Measurements from ENCODE around the gene PSME3. TPM values are rescaled to one million over a fixed set of nuclear protein-coding genes. Genes with fewer than 3 reads are reported as not detected.

PSME3 gene
- total and polyA plus RNA-seq, 2 of the 13 experiments (the other 11 are each of a cell fraction or from before 2014, with no cell fraction given): 66.3 to 135 TPM

DNA sequence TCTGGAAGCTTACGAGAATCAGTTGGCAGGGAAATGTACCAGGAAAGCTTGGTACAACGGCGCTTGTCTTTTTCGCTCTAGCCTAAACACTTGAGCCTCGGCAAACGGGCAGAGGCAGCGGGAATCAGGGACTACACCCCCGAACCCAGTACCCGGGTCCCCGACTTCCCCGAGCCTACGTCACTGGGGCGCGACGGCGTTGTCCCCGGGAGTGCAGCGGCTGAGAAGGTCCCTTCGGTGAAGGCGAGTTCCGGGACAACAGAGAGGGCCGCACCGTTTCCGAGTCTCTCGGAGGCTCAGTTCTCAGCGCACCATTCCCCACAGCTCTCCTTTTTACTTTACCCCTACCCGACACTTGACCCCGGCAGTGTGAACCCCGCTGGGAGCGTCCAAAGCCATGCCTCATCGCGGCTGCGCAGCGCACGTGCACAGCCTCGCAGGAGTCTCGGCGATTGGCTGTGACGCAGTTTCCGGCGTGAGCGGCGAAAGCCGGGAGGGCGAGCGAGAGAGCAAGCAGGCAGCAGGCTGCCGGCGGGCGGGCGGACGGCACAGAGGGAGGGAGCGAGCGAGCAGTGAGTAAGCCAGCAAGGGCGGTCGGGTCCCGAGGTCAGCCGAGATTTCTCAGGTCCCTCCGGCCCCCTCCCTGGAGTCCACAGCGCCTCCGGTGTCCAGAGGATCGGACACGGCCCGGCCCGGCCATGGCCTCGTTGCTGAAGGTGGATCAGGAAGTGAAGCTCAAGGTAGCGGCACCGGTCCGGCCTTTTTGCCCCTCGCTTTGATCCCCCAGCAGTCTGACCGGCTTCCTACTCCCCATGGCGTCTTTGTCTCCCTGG is at the start of gene PSME3 (continued):
- TF ChIP-seq SMC3 (IDR thresholded peaks at IDR 0.05; ENCODE audit: low read length) (no peak), MTF2 (CRISPR knock-in tag; IDR thresholded peaks at IDR 0.05; ENCODE audit: borderline replicate concordance) (no peak), ZNF577 (CRISPR knock-in tag; IDR thresholded peaks at IDR 0.05; ENCODE audit: borderline replicate concordance, low read depth) (no peak), ZFP36 (IDR thresholded peaks at IDR 0.05; ENCODE audit: borderline replicate concordance, low read depth, low read length, partially characterized antibody) (no peak), ZNF224 (CRISPR knock-in tag; IDR thresholded peaks at IDR 0.05) (peak; percentile 96; the same call in 1 of the 2 replicates), ZNF468 (CRISPR knock-in tag; IDR thresholded peaks at IDR 0.05) (no peak), ZBTB7A (CRISPR knock-in tag; IDR thresholded peaks at IDR 0.05) (peak; percentile 78), HIVEP1 (CRISPR knock-in tag; IDR thresholded peaks at IDR 0.05) (peak; percentile 97), ZNF121 (CRISPR knock-in tag; IDR thresholded peaks at IDR 0.05) (peak; percentile 55; the same call in 1 of the 2 replicates)
- TF ChIP-seq, protein P1, sequence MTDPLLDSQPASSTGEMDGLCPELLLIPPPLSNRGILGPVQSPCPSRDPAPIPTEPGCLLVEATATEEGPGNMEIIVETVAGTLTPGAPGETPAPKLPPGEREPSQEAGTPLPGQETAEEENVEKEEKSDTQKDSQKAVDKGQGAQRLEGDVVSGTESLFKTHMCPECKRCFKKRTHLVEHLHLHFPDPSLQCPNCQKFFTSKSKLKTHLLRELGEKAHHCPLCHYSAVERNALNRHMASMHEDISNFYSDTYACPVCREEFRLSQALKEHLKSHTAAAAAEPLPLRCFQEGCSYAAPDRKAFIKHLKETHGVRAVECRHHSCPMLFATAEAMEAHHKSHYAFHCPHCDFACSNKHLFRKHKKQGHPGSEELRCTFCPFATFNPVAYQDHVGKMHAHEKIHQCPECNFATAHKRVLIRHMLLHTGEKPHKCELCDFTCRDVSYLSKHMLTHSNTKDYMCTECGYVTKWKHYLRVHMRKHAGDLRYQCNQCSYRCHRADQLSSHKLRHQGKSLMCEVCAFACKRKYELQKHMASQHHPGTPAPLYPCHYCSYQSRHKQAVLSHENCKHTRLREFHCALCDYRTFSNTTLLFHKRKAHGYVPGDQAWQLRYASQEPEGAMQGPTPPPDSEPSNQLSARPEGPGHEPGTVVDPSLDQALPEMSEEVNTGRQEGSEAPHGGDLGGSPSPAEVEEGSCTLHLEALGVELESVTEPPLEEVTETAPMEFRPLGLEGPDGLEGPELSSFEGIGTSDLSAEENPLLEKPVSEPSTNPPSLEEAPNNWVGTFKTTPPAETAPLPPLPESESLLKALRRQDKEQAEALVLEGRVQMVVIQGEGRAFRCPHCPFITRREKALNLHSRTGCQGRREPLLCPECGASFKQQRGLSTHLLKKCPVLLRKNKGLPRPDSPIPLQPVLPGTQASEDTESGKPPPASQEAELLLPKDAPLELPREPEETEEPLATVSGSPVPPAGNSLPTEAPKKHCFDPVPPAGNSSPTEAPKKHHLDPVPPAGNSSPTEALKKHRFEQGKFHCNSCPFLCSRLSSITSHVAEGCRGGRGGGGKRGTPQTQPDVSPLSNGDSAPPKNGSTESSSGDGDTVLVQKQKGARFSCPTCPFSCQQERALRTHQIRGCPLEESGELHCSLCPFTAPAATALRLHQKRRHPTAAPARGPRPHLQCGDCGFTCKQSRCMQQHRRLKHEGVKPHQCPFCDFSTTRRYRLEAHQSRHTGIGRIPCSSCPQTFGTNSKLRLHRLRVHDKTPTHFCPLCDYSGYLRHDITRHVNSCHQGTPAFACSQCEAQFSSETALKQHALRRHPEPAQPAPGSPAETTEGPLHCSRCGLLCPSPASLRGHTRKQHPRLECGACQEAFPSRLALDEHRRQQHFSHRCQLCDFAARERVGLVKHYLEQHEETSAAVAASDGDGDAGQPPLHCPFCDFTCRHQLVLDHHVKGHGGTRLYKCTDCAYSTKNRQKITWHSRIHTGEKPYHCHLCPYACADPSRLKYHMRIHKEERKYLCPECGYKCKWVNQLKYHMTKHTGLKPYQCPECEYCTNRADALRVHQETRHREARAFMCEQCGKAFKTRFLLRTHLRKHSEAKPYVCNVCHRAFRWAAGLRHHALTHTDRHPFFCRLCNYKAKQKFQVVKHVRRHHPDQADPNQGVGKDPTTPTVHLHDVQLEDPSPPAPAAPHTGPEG (CRISPR knock-in tag; IDR thresholded peaks at IDR 0.05): peak; percentile 91
- TF ChIP-seq, protein P2, sequence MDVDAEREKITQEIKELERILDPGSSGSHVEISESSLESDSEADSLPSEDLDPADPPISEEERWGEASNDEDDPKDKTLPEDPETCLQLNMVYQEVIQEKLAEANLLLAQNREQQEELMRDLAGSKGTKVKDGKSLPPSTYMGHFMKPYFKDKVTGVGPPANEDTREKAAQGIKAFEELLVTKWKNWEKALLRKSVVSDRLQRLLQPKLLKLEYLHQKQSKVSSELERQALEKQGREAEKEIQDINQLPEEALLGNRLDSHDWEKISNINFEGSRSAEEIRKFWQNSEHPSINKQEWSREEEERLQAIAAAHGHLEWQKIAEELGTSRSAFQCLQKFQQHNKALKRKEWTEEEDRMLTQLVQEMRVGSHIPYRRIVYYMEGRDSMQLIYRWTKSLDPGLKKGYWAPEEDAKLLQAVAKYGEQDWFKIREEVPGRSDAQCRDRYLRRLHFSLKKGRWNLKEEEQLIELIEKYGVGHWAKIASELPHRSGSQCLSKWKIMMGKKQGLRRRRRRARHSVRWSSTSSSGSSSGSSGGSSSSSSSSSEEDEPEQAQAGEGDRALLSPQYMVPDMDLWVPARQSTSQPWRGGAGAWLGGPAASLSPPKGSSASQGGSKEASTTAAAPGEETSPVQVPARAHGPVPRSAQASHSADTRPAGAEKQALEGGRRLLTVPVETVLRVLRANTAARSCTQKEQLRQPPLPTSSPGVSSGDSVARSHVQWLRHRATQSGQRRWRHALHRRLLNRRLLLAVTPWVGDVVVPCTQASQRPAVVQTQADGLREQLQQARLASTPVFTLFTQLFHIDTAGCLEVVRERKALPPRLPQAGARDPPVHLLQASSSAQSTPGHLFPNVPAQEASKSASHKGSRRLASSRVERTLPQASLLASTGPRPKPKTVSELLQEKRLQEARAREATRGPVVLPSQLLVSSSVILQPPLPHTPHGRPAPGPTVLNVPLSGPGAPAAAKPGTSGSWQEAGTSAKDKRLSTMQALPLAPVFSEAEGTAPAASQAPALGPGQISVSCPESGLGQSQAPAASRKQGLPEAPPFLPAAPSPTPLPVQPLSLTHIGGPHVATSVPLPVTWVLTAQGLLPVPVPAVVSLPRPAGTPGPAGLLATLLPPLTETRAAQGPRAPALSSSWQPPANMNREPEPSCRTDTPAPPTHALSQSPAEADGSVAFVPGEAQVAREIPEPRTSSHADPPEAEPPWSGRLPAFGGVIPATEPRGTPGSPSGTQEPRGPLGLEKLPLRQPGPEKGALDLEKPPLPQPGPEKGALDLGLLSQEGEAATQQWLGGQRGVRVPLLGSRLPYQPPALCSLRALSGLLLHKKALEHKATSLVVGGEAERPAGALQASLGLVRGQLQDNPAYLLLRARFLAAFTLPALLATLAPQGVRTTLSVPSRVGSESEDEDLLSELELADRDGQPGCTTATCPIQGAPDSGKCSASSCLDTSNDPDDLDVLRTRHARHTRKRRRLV (CRISPR knock-in tag; IDR thresholded peaks at IDR 0.05): peak; percentile 84; the same call in 1 of the 2 replicates
- TF ChIP-seq, protein P3, sequence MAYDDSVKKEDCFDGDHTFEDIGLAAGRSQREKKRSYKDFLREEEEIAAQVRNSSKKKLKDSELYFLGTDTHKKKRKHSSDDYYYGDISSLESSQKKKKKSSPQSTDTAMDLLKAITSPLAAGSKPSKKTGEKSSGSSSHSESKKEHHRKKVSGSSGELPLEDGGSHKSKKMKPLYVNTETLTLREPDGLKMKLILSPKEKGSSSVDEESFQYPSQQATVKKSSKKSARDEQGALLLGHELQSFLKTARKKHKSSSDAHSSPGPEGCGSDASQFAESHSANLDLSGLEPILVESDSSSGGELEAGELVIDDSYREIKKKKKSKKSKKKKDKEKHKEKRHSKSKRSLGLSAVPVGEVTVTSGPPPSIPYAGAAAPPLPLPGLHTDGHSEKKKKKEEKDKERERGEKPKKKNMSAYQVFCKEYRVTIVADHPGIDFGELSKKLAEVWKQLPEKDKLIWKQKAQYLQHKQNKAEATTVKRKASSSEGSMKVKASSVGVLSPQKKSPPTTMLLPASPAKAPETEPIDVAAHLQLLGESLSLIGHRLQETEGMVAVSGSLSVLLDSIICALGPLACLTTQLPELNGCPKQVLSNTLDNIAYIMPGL (CRISPR knock-in tag; IDR thresholded peaks at IDR 0.05; ENCODE audit: borderline replicate concordance in 1 of 2, low read depth in 1 of 2): peak; percentile 75 to 98
- TF ChIP-seq, protein P4, sequence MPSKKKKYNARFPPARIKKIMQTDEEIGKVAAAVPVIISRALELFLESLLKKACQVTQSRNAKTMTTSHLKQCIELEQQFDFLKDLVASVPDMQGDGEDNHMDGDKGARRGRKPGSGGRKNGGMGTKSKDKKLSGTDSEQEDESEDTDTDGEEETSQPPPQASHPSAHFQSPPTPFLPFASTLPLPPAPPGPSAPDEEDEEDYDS (CRISPR knock-in tag; IDR thresholded peaks at IDR 0.05): peak; percentile 81
- TF ChIP-seq, protein P5, sequence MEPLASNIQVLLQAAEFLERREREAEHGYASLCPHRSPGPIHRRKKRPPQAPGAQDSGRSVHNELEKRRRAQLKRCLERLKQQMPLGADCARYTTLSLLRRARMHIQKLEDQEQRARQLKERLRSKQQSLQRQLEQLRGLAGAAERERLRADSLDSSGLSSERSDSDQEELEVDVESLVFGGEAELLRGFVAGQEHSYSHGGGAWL (CRISPR knock-in tag; IDR thresholded peaks at IDR 0.05): peak; percentile 99

Data from HepG2 (cell line).